Body of pancreas (tissue), 4 donors: Measurements from ENCODE around the gene SNRK. TPM values are rescaled to one million over a fixed set of nuclear protein-coding genes. Genes with fewer than 3 reads are reported as not detected.

Source experiments
- ATAC-seq: fragments of 150-250 bp; one replicate; pipeline ENCODE4 v1.9.1; 2016
- DNase-seq, 4 donors: peaks; one replicate each; pipeline ENCODE4 v3.0.0-alpha.2; 2019
- H3K27ac ChIP-seq, 4 donors: fragments of 200-600 bp; sonication (generic); 1 replicate in 3 of 4; 2 replicates in 1 of 4; pipeline versions ENCODE4 v1.5.1 to v1.6.1; 2016 to 2019; ENCODE audit warnings: mild to moderate bottlenecking in 1 of 4, mixed read lengths in 1 of 4, moderate library complexity in 1 of 4
- H3K27me3 ChIP-seq, 2 donors: fragments of 200-600 bp; sonication (generic); one replicate each; pipeline ENCODE4 v1.6.0; 2016; ENCODE audit warnings: mild to moderate bottlenecking in 1 of 2
- H3K36me3 ChIP-seq, 2 donors: fragments of 200-600 bp; sonication (generic); replicated peaks in 1 of 2; 2 replicates each; pipeline ENCODE4 v1.5.1; 2016; ENCODE audit warnings: low read depth in 2 of 2; ENCODE audit not compliant: insufficient read depth in 1 of 2
- H3K4me1 ChIP-seq: fragments of 200-600 bp; sonication (generic); one replicate; pipeline ENCODE4 v1.6.0; 2016
- H3K4me3 ChIP-seq, 2 donors: fragments of 200-600 bp; sonication (generic); 1 replicate in 1 of 2; 2 replicates in 1 of 2; pipeline ENCODE4 v1.5.1; 2016 to 2019
- H3K9me3 ChIP-seq, 3 donors: fragments of 200-600 bp; sonication (generic); 1 replicate in 2 of 3; 2 replicates in 1 of 3; pipeline ENCODE4 v1.5.1; 2016
- CTCF ChIP-seq, 7 experiments: fragments of 450-650 bp in 4 of 7; fragments of 200-600 bp in 3 of 7; sonication (generic) in 3 of 7; IDR thresholded peaks; one replicate each; pipeline ENCODE4 v1.5.1; 2016 to 2019; ENCODE audit warnings: antibody characterized with exemption in 7 of 7
- POLR2A ChIP-seq, 3 donors: fragments of 450-650 bp; IDR thresholded peaks; one replicate each; pipeline ENCODE4 v1.6.1; 2016; ENCODE audit warnings: antibody characterized with exemption in 3 of 3, mild to moderate bottlenecking in 2 of 3
- WGBS, 2 donors: methylation state at CpG; one replicate each; pipeline ENCODE4 v1.1.5; 2017; 5-methylcytosine and 5-hydroxymethylcytosine counted together
- intact Hi-C: fragments of 100-400 bp; cut with DNase I; formaldehyde crosslinking; loops from one replicate; pipeline ENCODE4 v1.15.1; 2023
- total RNA-seq, 2 donors: library from RNA; depleted of rRNA; stranded (reverse); fragments of >200 nt; gene quantifications; one replicate each; pipeline ENCODE4 v1.1.0, GENCODE V29; 2016

Gene SNRK
- total RNA-seq, 2 donors from 2014 or later = 22.4 to 25.7 TPM

DNA sequence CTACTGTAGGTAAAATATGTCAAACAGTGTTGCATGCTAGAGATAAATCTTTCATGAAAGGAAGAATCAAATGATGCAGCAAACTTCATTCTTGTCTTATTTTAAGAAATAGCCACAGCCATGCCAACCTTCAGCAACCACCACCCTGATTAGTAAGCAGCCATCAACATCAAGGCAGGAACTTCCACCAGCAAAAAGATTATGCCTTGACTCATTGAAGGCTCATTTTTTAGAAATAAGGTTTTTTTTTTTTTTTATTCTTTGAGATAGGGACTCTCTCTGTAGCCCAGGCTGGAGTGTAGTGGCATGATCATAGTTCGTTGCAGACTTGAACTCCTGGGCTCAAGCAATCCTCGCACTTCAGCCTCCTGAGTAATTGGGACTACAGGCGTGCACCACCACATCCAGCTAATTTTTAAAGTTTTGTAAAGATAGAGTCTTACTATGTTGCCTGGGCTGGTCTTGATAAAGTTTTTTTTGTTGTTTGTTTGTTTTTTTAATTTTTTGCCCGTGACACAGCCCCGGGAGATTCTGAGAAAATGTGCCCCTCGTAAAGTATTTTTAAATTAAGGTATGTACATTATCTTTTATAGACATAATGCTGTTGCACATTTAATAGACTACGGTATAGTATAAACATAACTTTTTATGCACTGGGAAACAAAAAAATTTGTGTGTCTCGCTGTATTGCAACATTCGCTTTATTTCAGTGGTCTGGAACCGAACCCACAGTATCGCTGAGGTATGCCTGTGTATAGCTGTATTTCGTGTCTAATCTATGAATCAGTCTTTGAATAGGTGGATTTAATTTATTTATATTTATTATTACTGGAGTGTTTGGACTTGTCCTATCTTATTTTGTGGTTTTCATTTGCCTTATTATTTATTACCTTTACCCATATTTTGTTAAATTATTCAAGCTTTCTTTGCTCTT is 23.3 kb downstream of the SNRK start:
- no peaks in the 10 kb centered on the region for H3K27me3 ChIP-seq
- no peaks in the 10 kb centered on the region for H3K9me3 ChIP-seq
- no peak for ATAC-seq
- no peak overlapping the region for H3K27ac ChIP-seq
- no peak for DNase-seq
- H3K4me3 ChIP-seq = no peak overlapping the region
- TF ChIP-seq CTCF (IDR thresholded peaks at IDR 0.05) (no peak), POLR2A (IDR thresholded peaks at IDR 0.05) (no peak)
- 95 to 96% methylated on average over 12 of the region's 12 CpGs for WGBS, 2 donors
- peaks cover 0 to 3% of the 10 kb centered on the region in 2 donors for H3K36me3 ChIP-seq
- peaks cover 10% of the 10 kb centered on the region for H3K4me1 ChIP-seq
- intact Hi-C loops = no loop called here

- TF ChIP-seq POLR2A (IDR thresholded peaks at IDR 0.05) (no peak), CTCF (IDR thresholded peaks at IDR 0.05) (no peak)
- 36 to 50% methylated on average over 4 of the region's 4 CpGs for WGBS, 2 donors
- Histone ChIP-seq H3K27me3 (no peaks in the 10 kb centered on the region), H3K4me1 (peaks cover 49% of the 10 kb centered on the region), H3K36me3 (peaks cover 0 to 1% of the 10 kb centered on the region in 2 donors), H3K4me3 (no peak overlapping the region), H3K9me3 (no peaks in the 10 kb centered on the region), H3K27ac (peak overlapping the region in 3 of 4 donors; percentile 21 to 67 (median 27))
- DNase-seq (no peak), ATAC-seq (peak; percentile 55)
- intact Hi-C loops = no loop called here
These were observed 30.6 kb downstream of the SNRK start for GRCh38 chr3:43316783-43317460.

DNA sequence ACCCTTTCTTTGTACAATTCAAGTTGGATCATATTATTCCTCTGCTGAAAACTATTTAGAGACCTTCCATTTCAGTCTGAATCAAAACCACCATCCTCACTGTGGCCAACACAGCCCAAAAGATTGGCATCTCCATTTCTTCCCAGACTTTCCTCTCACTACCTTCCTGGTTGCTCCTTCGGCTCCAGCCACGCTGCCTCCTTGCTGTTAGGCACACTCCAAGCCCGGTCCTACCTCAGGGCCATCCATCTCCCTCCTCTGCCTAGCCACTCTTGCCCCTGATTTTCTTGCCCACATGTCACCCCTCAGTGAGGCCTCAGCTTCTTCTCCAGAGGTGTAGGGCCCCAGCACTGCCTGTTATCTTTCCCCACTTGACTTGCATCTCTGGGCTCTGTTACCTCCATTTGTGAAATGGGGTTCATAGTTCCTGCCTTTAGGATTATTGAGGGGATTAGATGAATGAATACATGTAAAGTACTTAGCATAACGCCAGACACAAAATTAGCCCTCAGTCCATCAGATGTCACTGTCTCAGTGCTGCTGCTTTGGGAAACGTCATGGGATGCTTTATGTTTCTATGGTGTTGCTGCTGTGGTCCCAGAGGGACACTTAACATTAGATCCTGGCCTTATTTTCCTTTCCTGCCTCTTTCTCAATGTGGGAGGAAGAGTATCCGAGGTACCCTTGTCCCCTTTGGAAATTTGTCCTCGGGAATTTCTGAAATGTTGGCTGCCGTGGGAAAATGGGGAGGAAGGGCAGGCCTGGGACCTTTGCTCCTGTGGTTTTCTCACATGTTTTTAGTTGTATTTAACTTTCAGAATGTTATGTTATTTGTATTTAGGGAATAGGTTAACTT is 31.3 kb downstream of the SNRK start:
- no peak for ATAC-seq
- no peak for TF ChIP-seq CTCF (IDR thresholded peaks at IDR 0.05)
- TF ChIP-seq POLR2A (IDR thresholded peaks at IDR 0.05) = no peak
- Histone ChIP-seq H3K27ac (peak overlapping the region in 3 of 4 donors; percentile 21 to 67 (median 27)), H3K4me3 (no peak overlapping the region), H3K27me3 (no peaks in the 10 kb centered on the region), H3K4me1 (peaks cover 49% of the 10 kb centered on the region), H3K36me3 (no peaks in the 10 kb centered on the region), H3K9me3 (no peaks in the 10 kb centered on the region)
- no peak for DNase-seq
- intact Hi-C loops = no loop called here
- 40 to 45% methylated on average over 8 of the region's 8 CpGs for WGBS, 2 donors

- WGBS, 2 donors = 80 to 85% methylated on average over 6 of the region's 6 CpGs
- H3K4me3 ChIP-seq = no peak overlapping the region
- intact Hi-C loops = no loop called here
- H3K36me3 ChIP-seq = no peaks in the 10 kb centered on the region
- TF ChIP-seq CTCF (IDR thresholded peaks at IDR 0.05) (no peak), POLR2A (IDR thresholded peaks at IDR 0.05) (no peak)
- no peaks in the 10 kb centered on the region for H3K27me3 ChIP-seq
- H3K27ac ChIP-seq = peak overlapping the region in 1 of 4 donors; percentile 34
- no peaks in the 10 kb centered on the region for H3K9me3 ChIP-seq
- ATAC-seq (peak; percentile 22), DNase-seq (peak in 1 of 4 donors; percentile 19)
- H3K4me1 ChIP-seq = peaks cover 55% of the 10 kb centered on the region
These were observed 33.0 kb downstream of the SNRK start for GRCh38 chr3:43319376-43319775.
